Testis (tissue), 5 donors: ENCODE measurements around the gene BICD1. TPM values are rescaled to one million over a fixed set of nuclear protein-coding genes. Genes with fewer than 3 reads are reported as not detected.
A peak's percentile ranks its signal among the peaks of the same experiment; 100 is the strongest.

Experiments
- DNase-seq: peaks from one replicate; pipeline ENCODE4 v3.0.0-alpha.2; 2019
- H3K27ac ChIP-seq, 2 donors: fragments of 200-600 bp; sonication (generic); one replicate each; pipeline ENCODE4 v1.5.1; 2019
- H3K27me3 ChIP-seq: fragments of 200-600 bp; sonication (generic); one replicate; pipeline ENCODE4 v1.5.1; 2019
- H3K36me3 ChIP-seq: fragments of 200-600 bp; sonication (generic); one replicate; pipeline ENCODE4 v1.5.1; 2017; ENCODE audit warnings: low read depth; ENCODE audit errors: missing control alignments
- H3K4me1 ChIP-seq: fragments of 200-600 bp; sonication (generic); one replicate; pipeline ENCODE4 v1.5.1; 2019
- H3K4me3 ChIP-seq, 2 donors: fragments of 200-600 bp; sonication (generic); one replicate each; pipeline ENCODE4 v1.5.1; 2017 to 2019
- H3K9me3 ChIP-seq: fragments of 200-600 bp; sonication (generic); one replicate; pipeline ENCODE4 v1.5.1; 2017
- CTCF ChIP-seq, 3 experiments: fragments of 450-650 bp in 2 of 3; fragments of 200-600 bp in 1 of 3; sonication (generic) in 1 of 3; IDR thresholded peaks; one replicate each; pipeline ENCODE4 v1.5.1; 2016 to 2019; ENCODE audit warnings: antibody characterized with exemption in 3 of 3, mild to moderate bottlenecking in 2 of 3, moderate library complexity in 1 of 3
- POLR2A ChIP-seq: fragments of 450-650 bp; IDR thresholded peaks from one replicate; pipeline ENCODE4 v1.6.1; 2017; ENCODE audit warnings: antibody characterized with exemption, mild to moderate bottlenecking, moderate library complexity
- WGBS, 2 donors: methylation state at CpG; one replicate each; pipeline ENCODE4 v1.1.5; 2018; 5-methylcytosine and 5-hydroxymethylcytosine counted together
- intact Hi-C: fragments of 100-400 bp; cut with DNase I; formaldehyde crosslinking; loops from one replicate; pipeline ENCODE4 v1.15.1; 2023; ENCODE audit warnings: low total_unique reads
- long read RNA-seq, 2 donors: transcript quantifications; one replicate each; lab custom pipeline, GENCODE V29; 2026
- polyA plus RNA-seq: library from polyadenylated mRNA; stranded (reverse); fragments of 350-450 nt; fragmentation: Illumina TruSeq; extraction: RNeasy Lipid Tissue Mini Kit (QIAGEN cat#74804); gene quantifications from one replicate; pipeline ENCODE4 v1.2.3, GENCODE V29; 2014; ENCODE audit warnings: low read depth, low replicate concordance; ENCODE audit not compliant: insufficient read depth
- total RNA-seq, 2 donors: library from RNA; depleted of rRNA; stranded (reverse); fragments of >200 nt; gene quantifications; one replicate each; pipeline ENCODE4 v1.2.3, GENCODE V29; 2016

Gene BICD1
- total RNA-seq (10 to 100 TPM; 26.0 to 28.7 TPM), polyA plus RNA-seq (8.4 TPM)
- long read RNA-seq, donor 1, transcript BICD1-207 (1 exons, 1,962 nt): major isoform, 10 of 12 reads
- long read RNA-seq, donor 1, partial matches to known transcripts: 0 of 12 reads
- long read RNA-seq, donor 1, other reads (novel, unspliced or antisense): 0 of 12 reads
- long read RNA-seq, donor 2, partial matches to known transcripts: 0 of 2 reads
- long read RNA-seq, donor 2, other reads (novel, unspliced or antisense): 0 of 2 reads

- intact Hi-C loops: no loop called here
- no peaks in the 10 kb centered on the region for H3K27me3 ChIP-seq
- WGBS, 2 donors: 0% methylated on average over 6 to 44 of the region's 96 CpGs
- H3K4me1 ChIP-seq: peaks cover 12% of the 10 kb centered on the region
- H3K27ac ChIP-seq: peak within 1 kb of the TSS; percentile 80 to 90
- no peaks in the 10 kb centered on the region for H3K36me3 ChIP-seq
- TF ChIP-seq POLR2A (no peak), CTCF (IDR thresholded peaks at IDR 0.05) (peak; percentile 35 to 55 (median 35))
- DNase-seq: peak; percentile 89
- H3K4me3 ChIP-seq: peak within 1 kb of the TSS; percentile 80 to 82
- H3K9me3 ChIP-seq: no peaks in the 10 kb centered on the region
These were observed at the start of gene BICD1 for GRCh38 chr12:32106517-32107358. TSS of gene BICD1 (plus strand) at chr12:32106847. CDS start at chr12:32107332, 485 bp downstream.

GRCh38 chr12:32061033-32061432, 45.6 kb upstream of the BICD1 start:
- Histone ChIP-seq H3K27me3 (no peaks in the 10 kb centered on the region), H3K4me3 (no peak overlapping the region), H3K27ac (no peak overlapping the region), H3K36me3 (no peaks in the 10 kb centered on the region), H3K4me1 (no peaks in the 10 kb centered on the region), H3K9me3 (no peaks in the 10 kb centered on the region)
- no peak for TF ChIP-seq POLR2A
- no peak for TF ChIP-seq CTCF (IDR thresholded peaks at IDR 0.05)
- no peak for DNase-seq
- intact Hi-C loops: no loop called here
- 90 to 97% methylated on average over 3 of the region's 3 CpGs for WGBS, 2 donors

GRCh38 chr12:32062881-32063280, 43.8 kb upstream of the BICD1 start:
- TF ChIP-seq POLR2A (no peak), CTCF (IDR thresholded peaks at IDR 0.05) (no peak)
- intact Hi-C loops: no loop called here
- no peak overlapping the region for H3K4me3 ChIP-seq
- H3K9me3 ChIP-seq: no peaks in the 10 kb centered on the region
- no peak for DNase-seq
- H3K27me3 ChIP-seq: no peaks in the 10 kb centered on the region
- H3K36me3 ChIP-seq: no peaks in the 10 kb centered on the region
- no peaks in the 10 kb centered on the region for H3K4me1 ChIP-seq
- H3K27ac ChIP-seq: no peak overlapping the region
- WGBS, 2 donors: 40 to 58% methylated on average over 2 of the region's 2 CpGs

GRCh38 chr12:32063796-32064195, 42.9 kb upstream of the BICD1 start:
- intact Hi-C loops: no loop called here
- 90 to 95% methylated on average over 4 of the region's 4 CpGs for WGBS, 2 donors

More at GRCh38 chr12:32063796-32064195, 42.9 kb upstream of the BICD1 start:
- H3K36me3 ChIP-seq: no peaks in the 10 kb centered on the region
- no peaks in the 10 kb centered on the region for H3K9me3 ChIP-seq
- no peak for TF ChIP-seq POLR2A
- no peak for TF ChIP-seq CTCF (IDR thresholded peaks at IDR 0.05)
- no peaks in the 10 kb centered on the region for H3K27me3 ChIP-seq
- H3K27ac ChIP-seq: no peak overlapping the region
- DNase-seq: no peak
- H3K4me1 ChIP-seq: no peaks in the 10 kb centered on the region
- H3K4me3 ChIP-seq: no peak overlapping the region
